MG63 (cell line): Measurements from ENCODE around the gene BICD1. TPM values are rescaled to one million over a fixed set of nuclear protein-coding genes. Genes with fewer than 3 reads are reported as not detected.

ENCODE experiments used
- DNase-seq: peaks from one replicate; pipeline ENCODE4 v3.0.0-alpha.2; 2020
- H3K27me3 ChIP-seq: fragments of 250-450 bp; sonication (Bioruptor Pico); 2 replicates; pipeline ENCODE4 v1.5.1; 2020; ENCODE audit warnings: mild to moderate bottlenecking, moderate library complexity
- H3K36me3 ChIP-seq: fragments of 250-450 bp; sonication (Bioruptor Pico); 2 replicates; pipeline ENCODE4 v1.5.1; 2020; ENCODE audit warnings: mild to moderate bottlenecking, moderate library complexity
- H3K4me3 ChIP-seq: fragments of 250-450 bp; sonication (Bioruptor Pico); 2 replicates; pipeline ENCODE4 v1.5.1; 2020; ENCODE audit warnings: mild to moderate bottlenecking, moderate library complexity
- H3K9me3 ChIP-seq: fragments of 250-450 bp; sonication (Bioruptor Pico); 2 replicates; pipeline ENCODE4 v1.5.1; 2020; ENCODE audit warnings: mild to moderate bottlenecking, moderate library complexity
- total RNA-seq: library from RNA; depleted of rRNA; stranded (reverse); fragments of >200 nt; shearing (Covaris generic); gene quantifications from 2 replicates; pipeline ENCODE4 v1.2.3, GENCODE V29; 2014; ENCODE audit warnings: low replicate concordance

Gene BICD1
- total RNA-seq, 1 experiment from 2014 or later, result 8.6 TPM

- DNase-seq, result no peak
- Histone ChIP-seq H3K9me3 (no peaks in the 10 kb centered on the region), H3K27me3 (no peaks in the 10 kb centered on the region), H3K36me3 (peaks cover 11% of the 10 kb centered on the region; the same call in 1 of the 2 replicates), H3K4me3 (no peak overlapping the region)
These were observed 195.8 kb downstream of the BICD1 start for GRCh38 chr12:32302218-32303173.

GRCh38 chr12:32303174-32303549 is 196.5 kb downstream of the BICD1 start:
- H3K27me3 ChIP-seq, result no peaks in the 10 kb centered on the region
- H3K4me3 ChIP-seq, result no peak overlapping the region
- H3K36me3 ChIP-seq, result peaks cover 11% of the 10 kb centered on the region; the same call in 1 of the 2 replicates
- H3K9me3 ChIP-seq, result no peaks in the 10 kb centered on the region
- no peak for DNase-seq

DNA sequence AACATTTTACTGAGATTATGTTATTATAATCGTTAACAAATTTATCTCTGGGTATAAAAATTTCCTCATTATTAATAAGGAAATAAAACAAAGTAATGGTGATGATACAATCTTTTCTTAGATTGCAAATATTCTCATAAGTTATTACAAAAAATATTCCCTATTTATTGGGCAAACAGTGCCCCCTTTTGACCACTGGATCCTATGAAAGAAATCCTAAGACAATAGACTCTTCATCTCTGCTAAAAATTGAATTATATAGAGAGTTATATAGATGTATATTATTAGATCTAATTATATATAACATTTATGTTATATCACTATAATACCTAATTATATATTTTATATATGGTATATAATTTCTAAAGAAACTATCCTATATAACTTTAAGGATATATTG is 198.5 kb downstream of the BICD1 start:
- Histone ChIP-seq H3K4me3 (no peak overlapping the region), H3K9me3 (no peaks in the 10 kb centered on the region), H3K27me3 (no peaks in the 10 kb centered on the region), H3K36me3 (peaks cover 9% of the 10 kb centered on the region; the same call in 1 of the 2 replicates)
- no peak for DNase-seq

DNA sequence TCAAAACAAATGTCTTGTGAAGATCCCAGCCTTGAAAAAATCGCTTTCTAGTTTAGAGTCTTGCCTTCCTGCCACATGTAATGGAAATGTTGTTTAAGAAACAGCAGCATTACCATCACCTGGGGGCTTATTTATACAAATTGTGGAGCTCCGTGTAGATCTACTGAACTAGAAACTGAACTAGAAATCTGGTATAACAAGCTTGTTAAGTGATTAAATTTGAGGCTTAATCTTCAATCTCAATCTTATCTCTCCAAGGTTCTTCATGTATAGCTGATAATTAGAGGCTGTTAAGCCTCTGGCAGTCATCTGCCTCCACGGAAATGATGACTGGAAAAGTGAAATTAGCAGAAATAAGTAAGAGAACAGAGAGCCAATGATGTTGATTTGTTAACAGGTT is 200.7 kb downstream of the BICD1 start:
- H3K36me3 ChIP-seq, result peaks cover 9% of the 10 kb centered on the region; the same call in 1 of the 2 replicates
- no peaks in the 10 kb centered on the region for H3K27me3 ChIP-seq
- no peak overlapping the region for H3K4me3 ChIP-seq
- DNase-seq, result no peak
- no peaks in the 10 kb centered on the region for H3K9me3 ChIP-seq

DNA sequence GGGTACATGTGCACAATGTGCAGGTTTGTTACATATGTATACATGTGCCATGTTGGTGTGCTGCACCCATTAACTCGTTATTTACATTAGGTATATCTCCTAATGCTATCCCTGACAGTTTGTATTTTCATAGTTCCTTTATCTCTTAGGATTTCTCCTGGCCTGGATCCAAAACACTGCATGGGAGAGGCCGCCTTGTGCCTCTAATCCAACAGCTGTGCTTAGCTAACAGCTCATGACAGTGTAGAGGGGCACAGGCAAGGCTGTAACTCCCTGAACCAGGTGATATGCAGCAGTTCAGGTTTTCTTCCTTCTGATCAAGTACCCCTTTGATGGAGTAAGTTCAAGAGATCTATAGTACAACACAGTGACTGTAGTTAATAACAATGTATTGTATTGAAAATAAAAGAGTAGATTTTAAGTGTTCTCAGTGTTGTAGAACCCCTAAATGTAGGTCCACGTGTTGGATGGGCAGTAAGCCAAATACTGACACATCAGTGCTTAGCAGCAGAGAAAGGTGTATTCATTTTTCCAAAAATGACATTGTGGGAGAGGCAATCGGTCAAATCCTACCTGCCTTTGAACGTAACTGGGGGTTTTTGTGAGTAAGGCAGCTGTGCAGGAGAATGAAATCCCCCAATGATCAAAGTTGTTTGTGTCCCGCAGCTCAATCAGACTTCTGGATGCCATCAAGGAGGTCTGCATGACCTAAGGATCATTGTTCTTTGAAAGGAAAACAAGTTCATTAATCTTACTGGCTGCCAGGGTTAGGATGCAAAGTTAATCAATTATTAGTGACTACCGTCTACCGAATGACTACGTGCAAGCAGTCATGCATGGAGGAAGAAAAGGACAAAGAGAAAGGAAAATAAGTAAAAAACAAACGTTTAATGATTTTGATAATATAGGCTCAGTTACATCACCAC is 203.4 kb downstream of the BICD1 start:
- no peaks in the 10 kb centered on the region for H3K9me3 ChIP-seq
- no peaks in the 10 kb centered on the region for H3K27me3 ChIP-seq
- H3K4me3 ChIP-seq, result no peak overlapping the region
- no peak for DNase-seq
- peaks cover 9% of the 10 kb centered on the region; the same call in 1 of the 2 replicates for H3K36me3 ChIP-seq

- H3K36me3 ChIP-seq, result peaks cover 4% of the 10 kb centered on the region; the same call in 1 of the 2 replicates
- no peak for DNase-seq
- no peaks in the 10 kb centered on the region for H3K27me3 ChIP-seq
- H3K4me3 ChIP-seq, result no peak overlapping the region
- H3K9me3 ChIP-seq, result no peaks in the 10 kb centered on the region
These were observed 205.5 kb downstream of the BICD1 start for GRCh38 chr12:32312049-32312670.

- H3K27me3 ChIP-seq, result no peaks in the 10 kb centered on the region
- peaks cover 2% of the 10 kb centered on the region; the same call in 1 of the 2 replicates for H3K36me3 ChIP-seq
- DNase-seq, result no peak
- no peaks in the 10 kb centered on the region for H3K9me3 ChIP-seq
- no peak overlapping the region for H3K4me3 ChIP-seq
These were observed 215.7 kb downstream of the BICD1 start for GRCh38 chr12:32322354-32322753.

- no peak for DNase-seq
- H3K27me3 ChIP-seq, result no peaks in the 10 kb centered on the region
These were observed 224.5 kb downstream of the BICD1 start for GRCh38 chr12:32331133-32331532.

GRCh38 chr12:32332446-32332845 is 225.8 kb downstream of the BICD1 start:
- H3K36me3 ChIP-seq, result peaks cover 27% of the 10 kb centered on the region
- H3K4me3 ChIP-seq, result no peak overlapping the region
- DNase-seq, result no peak
- no peaks in the 10 kb centered on the region for H3K9me3 ChIP-seq
- no peaks in the 10 kb centered on the region for H3K27me3 ChIP-seq

More at GRCh38 chr12:32331133-32331532, 224.5 kb downstream of the BICD1 start:
- H3K9me3 ChIP-seq, result no peaks in the 10 kb centered on the region
- H3K36me3 ChIP-seq, result peaks cover 30% of the 10 kb centered on the region
- H3K4me3 ChIP-seq, result no peak overlapping the region

GRCh38 chr12:32334371-32334777 is 227.7 kb downstream of the BICD1 start:
- no peak for DNase-seq
- no peaks in the 10 kb centered on the region for H3K27me3 ChIP-seq
- H3K4me3 ChIP-seq, result no peak overlapping the region
- peaks cover 26% of the 10 kb centered on the region for H3K36me3 ChIP-seq
- H3K9me3 ChIP-seq, result no peaks in the 10 kb centered on the region

- H3K36me3 ChIP-seq, result peaks cover 22% of the 10 kb centered on the region
- DNase-seq, result no peak
These were observed 229.6 kb downstream of the BICD1 start for GRCh38 chr12:32336261-32336660.

GRCh38 chr12:32343496-32343895 is 236.8 kb downstream of the BICD1 start:
- Histone ChIP-seq H3K27me3 (no peaks in the 10 kb centered on the region), H3K4me3 (no peak overlapping the region), H3K9me3 (no peaks in the 10 kb centered on the region), H3K36me3 (peaks cover 7% of the 10 kb centered on the region)
- no peak for DNase-seq

More at GRCh38 chr12:32336261-32336660, 229.6 kb downstream of the BICD1 start:
- H3K4me3 ChIP-seq, result no peak overlapping the region
- no peaks in the 10 kb centered on the region for H3K9me3 ChIP-seq
- H3K27me3 ChIP-seq, result no peaks in the 10 kb centered on the region

GRCh38 chr12:32344047-32344446 is 237.4 kb downstream of the BICD1 start:
- peaks cover 5% of the 10 kb centered on the region for H3K36me3 ChIP-seq
- H3K9me3 ChIP-seq, result no peaks in the 10 kb centered on the region
- H3K4me3 ChIP-seq, result no peak overlapping the region
- no peak for DNase-seq
- H3K27me3 ChIP-seq, result no peaks in the 10 kb centered on the region

DNA sequence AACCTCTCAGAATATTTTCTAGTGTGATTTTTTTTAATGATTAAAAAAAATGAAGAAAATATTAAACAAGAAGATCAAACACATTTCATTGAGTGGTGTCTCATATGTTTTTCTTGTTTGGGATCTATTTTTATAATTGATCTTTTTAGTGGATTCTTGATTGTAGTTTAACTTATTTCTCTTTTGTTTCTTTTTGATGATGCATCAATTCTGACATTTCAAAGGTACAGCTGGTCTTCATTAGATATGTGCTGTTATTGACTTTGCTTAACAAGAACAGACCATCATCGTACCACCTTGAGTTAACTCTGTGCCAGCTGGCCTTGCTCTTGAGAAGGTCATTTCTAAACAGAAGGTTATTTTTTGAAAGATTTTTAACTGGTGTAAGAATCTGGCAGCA is 246.9 kb downstream of the BICD1 start:
- Histone ChIP-seq H3K4me3 (no peak overlapping the region), H3K27me3 (no peaks in the 10 kb centered on the region), H3K36me3 (peaks cover 10% of the 10 kb centered on the region; the same call in 1 of the 2 replicates), H3K9me3 (no peaks in the 10 kb centered on the region)
- DNase-seq, result no peak

DNA sequence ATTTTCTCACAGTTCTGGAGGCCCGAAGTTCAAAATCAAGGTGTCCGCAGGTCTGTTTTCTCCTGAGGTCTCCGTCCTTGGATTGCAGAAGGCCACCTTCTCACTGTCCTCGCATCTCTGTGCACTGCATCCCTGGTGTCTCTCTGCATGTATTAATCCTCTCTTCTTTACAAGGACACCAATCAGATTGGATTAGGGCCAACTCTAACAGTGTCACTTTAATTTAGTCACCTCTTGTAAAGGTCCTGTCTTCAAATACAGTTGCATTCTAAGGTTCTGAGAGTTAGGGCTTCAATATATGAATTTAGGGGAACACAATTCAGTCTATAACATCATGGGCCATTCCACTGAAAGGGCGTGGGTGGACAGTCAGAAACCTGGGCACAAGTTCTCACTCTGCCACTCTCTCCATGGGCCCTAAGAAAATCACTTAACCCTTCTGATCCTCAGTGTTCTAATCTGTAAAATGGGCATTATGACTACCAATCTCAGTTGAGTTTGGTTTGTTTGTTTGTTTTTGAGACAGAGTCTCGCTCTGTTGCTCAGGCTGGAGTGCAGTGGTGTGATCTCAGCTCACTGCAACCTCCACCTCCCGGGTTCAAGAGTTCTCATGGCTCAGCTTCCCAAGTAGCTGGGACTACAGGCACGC is 251.1 kb downstream of the BICD1 start:
- Histone ChIP-seq H3K9me3 (no peaks in the 10 kb centered on the region), H3K27me3 (no peaks in the 10 kb centered on the region), H3K4me3 (no peak overlapping the region), H3K36me3 (peaks cover 7% of the 10 kb centered on the region; the same call in 1 of the 2 replicates)
- no peak for DNase-seq

GRCh38 chr12:32360956-32361355 is 254.3 kb downstream of the BICD1 start:
- H3K36me3 ChIP-seq, result peaks cover 7% of the 10 kb centered on the region; the same call in 1 of the 2 replicates
- DNase-seq, result no peak
- H3K9me3 ChIP-seq, result no peaks in the 10 kb centered on the region
- H3K27me3 ChIP-seq, result no peaks in the 10 kb centered on the region
- no peak overlapping the region for H3K4me3 ChIP-seq
